GM12892 (cell line): ENCODE results near the gene TM9SF2.

Experiments used
- DNase-seq: peaks from one replicate; pipeline ENCODE4 v3.0.0; 2011; ENCODE audit not compliant: insufficient read length
- FAIRE-seq: peaks from 2 replicates; lab custom pipeline; 2011; peaks lifted over from hg19 to GRCh38; lab: Jason Lieb, UNC
- POLR2A ChIP-seq: IDR thresholded peaks from 2 replicates; pipeline ENCODE4 v1.6.1; 2011; ENCODE audit warnings: low read depth, low read length, control low read depth
- POLR2AphosphoS5 ChIP-seq: IDR thresholded peaks from 2 replicates; pipeline ENCODE4 v1.6.1; 2011; ENCODE audit warnings: low read depth, low read length, control low read depth
- TAF1 ChIP-seq: IDR thresholded peaks from 2 replicates; pipeline ENCODE4 v1.6.1; 2011; ENCODE audit warnings: low read depth, mild to moderate bottlenecking, control low read depth, low read length, borderline replicate concordance

TM9SF2 gene

DNA sequence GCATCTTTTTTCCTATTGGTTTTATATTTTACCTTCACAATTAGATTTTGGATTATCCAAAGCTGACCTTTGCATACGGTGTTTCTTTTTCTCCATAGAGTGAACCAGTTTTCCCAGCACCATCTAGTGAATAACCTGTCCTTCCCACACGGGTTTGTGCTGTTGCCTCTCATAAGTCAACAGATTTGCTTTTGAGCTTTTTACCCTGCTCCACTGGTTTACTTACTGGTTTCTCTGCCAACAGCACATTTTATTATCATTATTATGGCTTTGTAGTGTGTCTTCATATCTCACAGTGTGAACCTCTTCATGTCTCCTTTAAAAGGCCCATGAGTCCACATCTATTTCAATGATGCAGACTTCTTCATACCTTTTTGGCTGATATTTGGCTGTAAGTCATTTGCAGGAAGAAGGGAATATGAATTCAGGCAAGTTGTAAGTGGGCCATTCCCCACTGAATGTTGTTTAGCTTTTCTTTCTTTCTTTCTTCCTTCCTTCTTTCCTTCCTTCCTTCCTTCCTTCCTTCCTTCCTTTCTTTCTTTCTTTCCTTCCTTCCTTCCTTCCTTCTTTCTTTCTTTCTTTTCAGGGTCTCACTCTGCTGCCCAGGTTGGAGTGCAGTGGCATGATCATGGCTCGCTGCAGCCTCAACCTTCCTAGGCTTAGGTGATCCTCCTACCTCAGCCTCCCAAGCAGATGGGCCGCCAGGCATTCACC is 86.8 kb downstream of the TM9SF2 start:
- no peak for FAIRE-seq

DNA sequence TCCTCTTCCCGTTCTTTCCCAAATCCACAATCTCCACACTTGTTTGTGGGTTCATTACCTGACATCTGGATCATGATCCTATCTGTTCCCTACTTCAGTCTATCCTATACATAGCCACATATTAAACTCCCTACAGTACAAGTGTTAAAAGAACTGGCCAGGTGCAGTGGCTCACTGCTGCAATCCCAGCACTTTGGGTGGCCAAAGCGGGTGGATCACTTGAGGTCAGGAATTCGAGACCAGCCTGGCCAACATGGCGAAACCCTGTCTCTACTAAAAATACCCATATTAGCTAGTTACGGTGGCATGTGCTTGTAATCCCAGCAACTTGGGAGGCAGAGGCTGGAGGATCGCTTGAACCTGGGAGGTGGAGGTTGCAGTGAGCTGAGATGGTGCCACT is 88.3 kb downstream of the TM9SF2 start:
- no peak for FAIRE-seq

More for the DNA sequence above, 86.8 kb downstream of the TM9SF2 start:
- TF ChIP-seq POLR2AphosphoS5 (no peak), TAF1 (no peak), POLR2A (no peak)
- no peak for DNase-seq

DNA sequence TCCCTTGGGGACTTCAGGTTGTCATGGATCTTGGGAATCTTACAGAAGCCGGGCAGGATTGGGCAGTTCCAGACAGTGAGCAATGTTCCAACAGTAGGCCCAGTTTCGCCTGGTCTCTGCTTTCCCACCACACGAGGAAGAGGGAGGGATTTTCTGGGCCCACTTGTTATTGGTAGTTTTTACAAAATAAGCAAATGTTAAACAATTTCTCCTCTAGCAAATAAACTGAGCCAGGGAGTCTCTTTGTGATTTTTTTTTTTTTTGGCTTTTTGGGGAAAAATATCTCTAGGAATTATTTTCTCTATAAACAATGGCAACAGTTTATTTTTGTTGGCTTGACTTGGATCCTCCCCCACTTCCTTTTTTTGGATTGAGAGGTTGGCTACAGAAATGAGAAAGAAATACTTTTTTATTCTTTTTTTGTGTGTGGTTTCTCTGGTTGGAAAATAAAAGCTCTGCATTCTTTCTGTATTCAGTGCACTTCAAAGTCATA is 89.3 kb downstream of the TM9SF2 start:
- DNase-seq (no peak), FAIRE-seq (no peak)
- TF ChIP-seq POLR2A, result no peak
- no peak for TF ChIP-seq POLR2AphosphoS5
- no peak for TF ChIP-seq TAF1

More for the DNA sequence above, 88.3 kb downstream of the TM9SF2 start:
- no peak for TF ChIP-seq POLR2A
- TF ChIP-seq POLR2AphosphoS5, result no peak
- TF ChIP-seq TAF1, result no peak
- no peak for DNase-seq

DNA sequence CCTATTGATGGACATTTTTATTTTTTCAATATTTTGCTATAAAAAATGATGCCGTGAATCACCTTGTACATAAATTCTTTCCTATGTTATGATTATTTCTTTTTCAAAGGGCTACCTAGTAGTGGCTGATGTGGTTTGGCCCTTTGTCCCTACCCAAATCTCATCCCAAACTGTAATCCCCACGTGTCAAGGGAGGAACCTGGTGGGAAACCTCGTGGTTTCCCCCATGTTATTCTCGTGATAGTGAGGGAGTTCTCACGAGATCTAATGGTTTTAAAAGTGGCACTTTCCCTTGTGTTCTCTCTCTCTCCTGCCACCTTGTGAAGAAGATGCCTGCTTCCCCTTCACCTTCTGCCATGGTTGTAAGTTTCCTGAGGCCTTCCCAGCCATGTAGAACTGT is 94.9 kb downstream of the TM9SF2 start:
- FAIRE-seq (no peak), DNase-seq (no peak)
- no peak for TF ChIP-seq POLR2AphosphoS5
- TF ChIP-seq TAF1, result no peak
- TF ChIP-seq POLR2A, result no peak

DNA sequence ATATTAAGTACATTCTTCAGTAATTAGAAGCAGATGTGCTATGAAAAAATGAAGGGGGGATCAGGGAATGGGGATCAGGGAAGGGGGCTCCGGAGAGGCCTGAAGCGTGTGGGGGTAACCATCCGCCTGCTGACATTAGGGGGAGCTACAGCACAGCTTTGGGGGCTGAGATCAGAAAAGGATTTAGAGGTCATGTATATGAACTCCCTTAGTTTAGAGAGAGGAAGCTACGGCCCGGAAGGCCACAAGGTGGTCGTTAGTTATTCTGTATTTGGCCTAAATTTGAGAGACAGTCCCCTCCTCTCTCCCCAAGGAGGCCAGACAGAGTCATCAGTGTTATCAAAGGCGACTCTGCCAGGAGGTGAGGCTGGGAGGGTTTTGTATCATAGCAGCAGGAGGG is 99.0 kb downstream of the TM9SF2 start:
- FAIRE-seq (peak; percentile 17), DNase-seq (no peak)
- TF ChIP-seq POLR2AphosphoS5, result no peak
- no peak for TF ChIP-seq TAF1
- no peak for TF ChIP-seq POLR2A

DNA sequence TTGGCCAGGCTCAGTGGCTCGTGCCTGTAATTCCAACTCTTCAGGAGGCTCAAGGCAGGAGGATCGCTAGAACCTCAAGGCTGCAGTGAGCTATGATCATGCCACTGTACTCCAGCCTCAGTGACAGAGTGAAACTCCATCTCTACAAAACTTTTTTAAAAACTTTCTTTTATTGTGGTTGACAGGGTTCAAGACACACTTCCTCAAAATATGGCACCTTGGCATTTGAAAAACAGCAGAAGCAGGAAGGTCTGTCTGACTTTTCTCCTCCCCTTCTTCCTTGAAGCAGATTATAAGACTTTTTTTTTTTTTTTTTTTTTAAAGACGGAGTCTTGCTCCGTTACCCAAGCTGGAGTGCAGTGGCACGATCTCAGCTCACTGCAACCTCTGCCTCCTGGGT is 100.3 kb downstream of the TM9SF2 start:
- no peak for DNase-seq
- no peak for TF ChIP-seq TAF1
- TF ChIP-seq POLR2AphosphoS5, result no peak
- TF ChIP-seq POLR2A, result no peak
- FAIRE-seq, result no peak

DNA sequence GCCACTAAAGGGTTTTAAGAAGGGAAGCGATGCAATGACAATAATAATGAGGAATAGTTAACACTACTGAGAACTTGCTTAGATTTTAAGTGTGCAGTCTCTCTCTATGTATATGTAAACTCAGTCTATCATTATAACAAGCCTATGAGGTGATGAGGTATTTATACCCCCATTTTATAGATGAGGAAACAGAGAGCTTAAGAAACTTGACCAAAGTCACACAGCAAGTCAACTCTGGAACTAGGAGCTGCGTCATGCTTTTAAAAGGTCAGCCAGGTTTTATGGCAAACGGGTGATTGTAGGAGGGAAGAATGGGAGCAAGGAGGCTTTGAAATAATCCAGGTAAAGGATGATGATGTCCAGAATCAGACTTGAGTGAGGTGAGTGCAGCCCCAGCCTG is 103.4 kb downstream of the TM9SF2 start:
- no peak for DNase-seq
- TF ChIP-seq POLR2AphosphoS5 (no peak), POLR2A (no peak), TAF1 (no peak)
- FAIRE-seq, result no peak

DNA sequence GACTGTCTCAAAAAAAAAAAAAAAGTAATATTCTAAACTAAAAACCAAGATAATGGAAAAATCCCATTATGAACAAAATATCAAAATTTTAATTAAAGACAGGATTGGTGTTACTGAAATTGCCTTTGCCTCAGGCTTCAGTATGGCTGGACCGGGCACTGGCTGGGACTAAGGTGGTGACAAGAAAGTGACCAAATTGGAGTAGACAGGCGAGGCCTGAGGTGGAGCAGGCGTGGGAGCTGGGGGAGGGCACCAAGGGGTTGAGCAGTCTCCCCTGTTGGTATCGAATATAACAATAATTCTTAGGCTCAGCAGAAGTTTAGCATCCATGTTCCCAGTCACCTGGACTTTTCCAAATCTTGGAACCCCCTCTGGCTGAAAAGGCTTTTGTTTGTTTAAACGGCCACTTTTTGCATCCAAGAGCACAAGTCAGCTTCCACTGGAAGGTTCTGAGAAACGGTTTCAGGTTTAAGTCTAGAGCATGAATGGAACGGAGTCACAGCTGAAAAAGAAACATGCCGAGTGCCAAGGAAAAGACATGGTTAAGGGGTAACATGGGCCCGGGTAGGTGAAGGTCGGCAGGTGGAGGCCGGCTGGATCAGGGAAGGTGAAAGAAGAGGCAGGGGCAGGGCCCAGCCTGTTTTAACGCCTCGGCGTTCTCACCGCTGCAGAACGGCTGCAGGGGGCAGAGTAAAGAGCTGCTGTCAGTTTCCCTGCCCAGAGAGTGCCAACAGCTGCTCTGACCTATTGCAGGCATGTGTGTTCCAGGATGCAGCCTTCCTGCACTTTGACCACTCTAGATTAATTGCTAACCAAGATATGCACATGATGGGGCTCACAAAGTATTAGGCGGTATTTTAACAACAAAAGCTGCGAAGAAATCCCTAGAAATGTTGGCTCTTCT is 104.4 kb downstream of the TM9SF2 start:
- DNase-seq, result peak; percentile 40
- no peak for TF ChIP-seq TAF1
- no peak for TF ChIP-seq POLR2AphosphoS5
- no peak for TF ChIP-seq POLR2A
- FAIRE-seq, result no peak

DNA sequence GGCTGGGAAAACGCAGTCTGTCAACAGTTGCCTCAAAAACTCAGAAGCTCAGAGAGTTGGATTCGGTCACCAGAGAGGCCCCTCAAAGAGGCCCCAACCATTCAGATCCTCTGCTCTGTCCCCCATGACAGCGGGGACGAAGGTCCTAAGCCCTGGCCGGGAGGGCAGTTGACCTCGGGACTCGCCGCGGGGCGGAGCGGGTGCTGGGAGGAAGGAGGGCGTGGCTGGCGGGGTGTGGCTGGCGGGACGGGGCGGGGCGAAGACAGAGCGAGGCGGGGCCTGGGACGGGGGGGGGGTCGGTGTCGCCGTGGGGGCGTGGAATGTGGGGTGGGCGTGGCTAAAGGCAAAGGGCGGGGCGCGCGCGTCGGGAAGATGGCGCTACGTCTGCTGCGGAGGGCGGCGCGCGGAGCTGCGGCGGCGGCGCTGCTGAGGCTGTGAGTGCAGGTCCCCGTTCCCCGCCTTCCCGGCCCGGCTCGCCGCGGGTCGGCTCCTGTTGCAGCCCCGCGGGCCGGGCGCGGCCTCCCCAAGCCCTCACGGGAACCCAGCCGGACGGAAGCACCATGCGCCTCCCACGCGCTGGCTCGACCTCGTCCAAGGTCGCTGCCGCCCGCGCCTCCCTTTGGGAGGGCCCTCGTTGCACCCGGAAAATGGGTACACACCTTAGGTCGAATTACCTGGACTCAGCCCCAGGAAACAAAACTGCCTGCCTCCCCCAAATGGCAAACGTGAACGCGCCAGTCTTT is 105.2 kb downstream of the TM9SF2 start, which contains the start of gene CLYBL:
Gene CLYBL (plus strand): TSS at position 367 of the 743 bp plus-strand sequence.
- peak; percentile 71 for DNase-seq
- peak; percentile 72 for TF ChIP-seq POLR2AphosphoS5
- TF ChIP-seq TAF1, result peak; percentile 86
- TF ChIP-seq POLR2A, result peak; percentile 91
- peak; percentile 99 for FAIRE-seq

DNA sequence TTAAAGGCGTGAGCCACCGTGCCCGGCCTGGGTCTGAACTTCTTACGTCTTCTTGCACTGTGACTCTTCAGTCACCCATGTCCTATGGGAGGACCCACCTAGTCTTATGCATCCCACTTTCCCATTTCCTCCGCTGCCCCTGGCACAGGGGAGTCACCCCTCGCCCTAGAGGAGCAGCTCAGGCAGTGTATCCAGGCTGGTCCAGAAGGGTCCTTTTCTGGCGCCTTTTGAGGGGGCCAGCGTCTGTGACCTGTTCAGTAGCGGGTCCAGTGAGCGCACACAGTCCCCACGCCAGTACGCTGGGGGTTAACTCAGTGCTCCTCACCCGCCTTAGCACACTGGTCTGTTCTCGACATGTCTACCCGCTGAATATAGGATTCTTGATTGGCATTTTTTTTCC is 107.1 kb downstream of the TM9SF2 start:
- no peak for DNase-seq
- no peak for TF ChIP-seq POLR2AphosphoS5
- no peak for TF ChIP-seq TAF1
- no peak for FAIRE-seq
